Measurements from ENCODE around the gene ARPC3. TPM values are rescaled to one million over a fixed set of nuclear protein-coding genes. Genes with fewer than 3 reads are reported as not detected.
"Not testable (repeated sequence)": the region's sequence is repeated elsewhere in the genome, so short reads cannot be mapped to it uniquely, and the experiment has no call there.

The ARPC3 gene
- total RNA-seq, 4 donors from 2014 or later = 163 to 290 (median 191) TPM

GRCh38 chr12:110453569-110454296 is 3.6 kb upstream of the ARPC3 start:
- no peak overlapping the region for H3K4me3 ChIP-seq
- H3K27me3 ChIP-seq = no peaks in the 10 kb centered on the region
- no peak for DNase-seq (ENCODE audit: low spot score in 2 of 2)
- WGBS = 95% methylated on average over 4 of the region's 4 CpGs
- H3K27ac ChIP-seq = no peak overlapping the region
- H3K9me3 ChIP-seq = no peaks in the 10 kb centered on the region
- peaks cover 49% of the 10 kb centered on the region for H3K36me3 ChIP-seq
- no peak for TF ChIP-seq POLR2AphosphoS5 (IDR thresholded peaks at IDR 0.05)
- no peak for TF ChIP-seq CTCF (IDR thresholded peaks at IDR 0.05)
- TF ChIP-seq EP300 (IDR thresholded peaks at IDR 0.05) = no peak
- no peak for TF ChIP-seq POLR2A (IDR thresholded peaks at IDR 0.05)
- H3K4me1 ChIP-seq = peaks cover 8% of the 10 kb centered on the region

- H3K27ac ChIP-seq = no peak overlapping the region
- DNase-seq (ENCODE audit: low spot score in 2 of 2) = peak in 1 of 2 donors; percentile 20
- WGBS = 59% methylated on average over 1 of the region's 1 CpG
Observed at GRCh38 chr12:110451263-110451662, 1.1 kb upstream of the ARPC3 start.

GRCh38 chr12:110444455-110444854 is 5.7 kb downstream of the ARPC3 start:
- Histone ChIP-seq H3K4me3 (no peak overlapping the region), H3K27me3 (no peaks in the 10 kb centered on the region), H3K36me3 (peaks cover 54% of the 10 kb centered on the region), H3K27ac (no peak overlapping the region), H3K9me3 (no peaks in the 10 kb centered on the region), H3K4me1 (peaks cover 22% of the 10 kb centered on the region)
- WGBS = 92% methylated on average over 3 of the region's 3 CpGs
- no peak for DNase-seq (ENCODE audit: low spot score in 2 of 2)
- no peak for TF ChIP-seq POLR2A (IDR thresholded peaks at IDR 0.05)
- no peak for TF ChIP-seq CTCF (IDR thresholded peaks at IDR 0.05)
- TF ChIP-seq POLR2AphosphoS5 (IDR thresholded peaks at IDR 0.05) = no peak
- no peak for TF ChIP-seq EP300 (IDR thresholded peaks at IDR 0.05)

More at GRCh38 chr12:110451263-110451662, 1.1 kb upstream of the ARPC3 start:
- Histone ChIP-seq H3K27me3 (no peaks in the 10 kb centered on the region), H3K4me1 (peaks cover 23% of the 10 kb centered on the region), H3K9me3 (no peaks in the 10 kb centered on the region), H3K4me3 (no peak overlapping the region), H3K36me3 (peaks cover 40% of the 10 kb centered on the region)
- TF ChIP-seq POLR2AphosphoS5 (IDR thresholded peaks at IDR 0.05) = no peak
- TF ChIP-seq EP300 (IDR thresholded peaks at IDR 0.05) = no peak
- no peak for TF ChIP-seq POLR2A (IDR thresholded peaks at IDR 0.05)
- TF ChIP-seq CTCF (IDR thresholded peaks at IDR 0.05) = no peak

GRCh38 chr12:110436231-110436630 is 13.9 kb downstream of the ARPC3 start:
- Histone ChIP-seq H3K36me3 (peaks cover 65% of the 10 kb centered on the region), H3K4me1 (peaks cover under 1% of the 10 kb centered on the region), H3K27ac (no peak overlapping the region), H3K27me3 (no peaks in the 10 kb centered on the region), H3K4me3 (no peak overlapping the region), H3K9me3 (no peaks in the 10 kb centered on the region)
- no peak for DNase-seq (ENCODE audit: low spot score in 2 of 2)
- 52% methylated on average over 2 of the region's 2 CpGs for WGBS
- TF ChIP-seq CTCF (IDR thresholded peaks at IDR 0.05) (no peak), POLR2A (IDR thresholded peaks at IDR 0.05) (no peak), EP300 (IDR thresholded peaks at IDR 0.05) (no peak), POLR2AphosphoS5 (IDR thresholded peaks at IDR 0.05) (no peak)

GRCh38 chr12:110431957-110432587 is 18.1 kb downstream of the ARPC3 start:
- Histone ChIP-seq H3K4me1 (peaks cover 3% of the 10 kb centered on the region), H3K27ac (no peak overlapping the region), H3K36me3 (peaks cover 31% of the 10 kb centered on the region), H3K27me3 (no peaks in the 10 kb centered on the region), H3K9me3 (no peaks in the 10 kb centered on the region), H3K4me3 (peak overlapping the region; percentile 52)
- peak in 1 of 2 donors; percentile 35 for DNase-seq (ENCODE audit: low spot score in 2 of 2)
- WGBS = 82% methylated on average over 12 of the region's 12 CpGs
- TF ChIP-seq POLR2A (IDR thresholded peaks at IDR 0.05) (no peak), POLR2AphosphoS5 (IDR thresholded peaks at IDR 0.05) (no peak), EP300 (IDR thresholded peaks at IDR 0.05) (no peak), CTCF (IDR thresholded peaks at IDR 0.05) (no peak)

GRCh38 chr12:110429676-110430075 is 20.5 kb downstream of the ARPC3 start:
- H3K27me3 ChIP-seq = not testable (repeated sequence)

More at GRCh38 chr12:110429676-110430075, 20.5 kb downstream of the ARPC3 start:
- not testable (repeated sequence) for DNase-seq (ENCODE audit: low spot score in 2 of 2); H3K9me3 ChIP-seq; H3K4me1 ChIP-seq; H3K4me3 ChIP-seq; H3K27ac ChIP-seq; H3K36me3 ChIP-seq
- 83% methylated on average over 13 of the region's 15 CpGs for WGBS

Measured in suprapubic skin (tissue), 4 donors.